Endodermal cell (in vitro differentiated cells): Measurements from ENCODE around the gene CDK13. TPM values are rescaled to one million over a fixed set of nuclear protein-coding genes. Genes with fewer than 3 reads are reported as not detected.

Source experiments
- DNase-seq: peaks from one replicate; pipeline ENCODE4 v3.0.0-alpha.2; 2017
- H3K27ac ChIP-seq: 2 replicates; pipeline ENCODE4 v1.5.1; 2013; ENCODE audit warnings: mild to moderate bottlenecking, low read depth, low read length, moderate library complexity
- H3K27me3 ChIP-seq: 2 replicates; pipeline ENCODE4 v1.6.1; 2013; ENCODE audit warnings: mild to moderate bottlenecking, low read length, moderate library complexity; ENCODE audit not compliant: insufficient read depth, control insufficient read depth, poor library complexity, severe bottlenecking
- H3K36me3 ChIP-seq: 2 replicates; pipeline ENCODE4 v1.7.0; 2013; ENCODE audit warnings: mild to moderate bottlenecking, low read length, moderate library complexity; ENCODE audit not compliant: control insufficient read depth, insufficient read depth
- H3K4me1 ChIP-seq: one replicate; pipeline ENCODE4 v1.7.0; 2013; ENCODE audit warnings: low read length; ENCODE audit not compliant: control insufficient read depth, insufficient read depth
- H3K4me3 ChIP-seq: 2 replicates; pipeline ENCODE4 v1.5.1; 2013; ENCODE audit warnings: mild to moderate bottlenecking, low read length, moderate library complexity
- H3K9ac ChIP-seq: 2 replicates; pipeline ENCODE4 v1.6.1; 2013; ENCODE audit warnings: mild to moderate bottlenecking, low read length, moderate library complexity; ENCODE audit not compliant: poor library complexity, severe bottlenecking; ENCODE audit errors: extremely low read depth
- H3K9me3 ChIP-seq: 2 replicates; pipeline ENCODE4 v1.6.1; 2013; ENCODE audit warnings: mild to moderate bottlenecking, low read length, moderate library complexity; ENCODE audit not compliant: control insufficient read depth
- H3K27ac Mint-ChIP-seq: 2 replicates; pipeline ENCODE4 v1.8.0; 2020; ENCODE audit warnings: mixed read lengths
- H3K27me3 Mint-ChIP-seq: 2 replicates; pipeline ENCODE4 v1.8.0; 2021; ENCODE audit warnings: mild to moderate bottlenecking, mixed read lengths; ENCODE audit not compliant: insufficient read depth
- H3K36me3 Mint-ChIP-seq: 2 replicates; pipeline ENCODE4 v1.8.0; 2020; ENCODE audit warnings: low read depth, mixed read lengths
- H3K4me1 Mint-ChIP-seq: 2 replicates; pipeline ENCODE4 v1.8.0; 2020; ENCODE audit warnings: mixed read lengths
- H3K4me3 Mint-ChIP-seq: 2 replicates; pipeline ENCODE4 v1.8.0; 2020; ENCODE audit warnings: mild to moderate bottlenecking, moderate library complexity, mixed read lengths
- H3K9me3 Mint-ChIP-seq: 2 replicates; pipeline ENCODE4 v1.8.0; 2020; ENCODE audit warnings: mild to moderate bottlenecking, mixed read lengths
- CTCF ChIP-seq: fragments of 200-600 bp; sonication (generic); conservative IDR thresholded peaks from 2 replicates; pipeline ENCODE4 v1.5.0; 2021; ENCODE audit warnings: antibody characterized with exemption, mild to moderate bottlenecking
- WGBS, 2 experiments: methylation state at CpG; one replicate each; pipeline versions ENCODE4 v1.1.5 to v1.1.7; 2013; ENCODE audit warnings: missing lambda C conversion rate in 2 of 2, mixed read lengths in 1 of 2; ENCODE audit not compliant: insufficient coverage in 1 of 2, insufficient read length in 1 of 2; 5-methylcytosine and 5-hydroxymethylcytosine counted together
- total RNA-seq, 2 donors: library from RNA; stranded (reverse); fragmentation: NEBNext Ultra II Directional in 1 of 2; extraction: Animal tissue kit (Norgen Biotek cat#: 25700) in 1 of 2; gene quantifications; 2 replicates in 1 of 2; 3 replicates in 1 of 2; pipeline ENCODE4 v1.2.1, GENCODE V29; 2021

CDK13 gene
- total RNA-seq, 2 donors from 2014 or later = 60.8 to 77.7 TPM

GRCh38 chr7:40001649-40002048, 51.6 kb downstream of the CDK13 start:
- H3K27ac Mint-ChIP-seq = no peak overlapping the region
- H3K4me1 Mint-ChIP-seq = no peaks in the 10 kb centered on the region
- H3K36me3 Mint-ChIP-seq = peaks cover 37% of the 10 kb centered on the region
- Histone ChIP-seq H3K4me1 (no peaks in the 10 kb centered on the region), H3K36me3 (peaks cover 56% of the 10 kb centered on the region), H3K27me3 (no peaks in the 10 kb centered on the region), H3K27ac (no peak overlapping the region), H3K4me3 (no peak overlapping the region), H3K9me3 (no peaks in the 10 kb centered on the region), H3K9ac (no peak overlapping the region)
- no peaks in the 10 kb centered on the region for H3K9me3 Mint-ChIP-seq
- H3K27me3 Mint-ChIP-seq = no peaks in the 10 kb centered on the region
- H3K4me3 Mint-ChIP-seq = no peak overlapping the region
- DNase-seq = no peak
- 92 to 96% methylated on average over 3 of the region's 3 CpGs for WGBS, 2 experiments
- no peak for TF ChIP-seq CTCF

DNA sequence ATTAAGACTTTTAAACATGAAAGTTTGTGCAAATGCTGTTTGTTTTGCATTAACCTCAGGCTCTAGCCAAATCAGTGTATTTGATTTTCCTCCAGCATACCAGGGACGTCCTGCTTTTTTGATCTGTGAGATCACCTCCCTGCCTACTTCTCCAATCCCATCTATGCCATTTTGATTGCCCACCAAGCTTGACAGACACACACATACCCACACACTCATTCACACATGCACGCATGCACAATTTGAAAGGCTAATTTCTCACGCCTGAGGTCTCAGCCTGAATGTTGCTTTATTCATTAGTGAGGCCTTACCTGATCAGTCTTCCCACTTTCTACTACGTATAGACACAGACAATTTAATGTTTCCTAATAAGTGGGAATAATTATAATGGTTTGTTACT, 53.5 kb downstream of the CDK13 start:
- H3K27ac Mint-ChIP-seq = peak overlapping the region; percentile 46
- TF ChIP-seq CTCF = no peak
- H3K4me3 Mint-ChIP-seq = no peak overlapping the region
- Histone ChIP-seq H3K27ac (no peak overlapping the region), H3K27me3 (no peaks in the 10 kb centered on the region), H3K4me1 (no peaks in the 10 kb centered on the region), H3K36me3 (peaks cover 56% of the 10 kb centered on the region), H3K4me3 (no peak overlapping the region), H3K9ac (no peak overlapping the region), H3K9me3 (no peaks in the 10 kb centered on the region)
- H3K36me3 Mint-ChIP-seq = peaks cover 33% of the 10 kb centered on the region
- no peaks in the 10 kb centered on the region for H3K9me3 Mint-ChIP-seq
- H3K4me1 Mint-ChIP-seq = peaks cover 3% of the 10 kb centered on the region
- H3K27me3 Mint-ChIP-seq = no peaks in the 10 kb centered on the region
- no peak for DNase-seq
- WGBS, 2 experiments = 92% methylated on average over 4 of the region's 4 CpGs; no CpG with 5 or more reads in 1 of the 2 experiments

GRCh38 chr7:40008223-40008815, 58.3 kb downstream of the CDK13 start:
- Histone ChIP-seq H3K4me3 (no peak overlapping the region), H3K27ac (no peak overlapping the region), H3K9me3 (no peaks in the 10 kb centered on the region), H3K36me3 (peaks cover 54% of the 10 kb centered on the region), H3K27me3 (no peaks in the 10 kb centered on the region), H3K9ac (no peak overlapping the region), H3K4me1 (no peaks in the 10 kb centered on the region)
- DNase-seq = no peak
- Mint-ChIP-seq H3K27ac (peak overlapping the region; percentile 44), H3K4me1 (peaks cover 3% of the 10 kb centered on the region), H3K4me3 (no peak overlapping the region), H3K9me3 (no peaks in the 10 kb centered on the region), H3K27me3 (no peaks in the 10 kb centered on the region), H3K36me3 (peaks cover 33% of the 10 kb centered on the region)
- TF ChIP-seq CTCF = no peak
- 86 to 94% methylated on average over 1 to 2 of the region's 2 CpGs for WGBS, 2 experiments
